ENCODE data around the gene ANKRD10.

GRCh38 chr13:110929104-110929777 lies 14.4 kb upstream of the ANKRD10 start:
- TF ChIP-seq FOXM1 (IDR thresholded peaks at IDR 0.05; ENCODE audit: borderline replicate concordance, low read depth) (no peak), TCF12 (IDR thresholded peaks at IDR 0.05; ENCODE audit: low read depth) (no peak)
